ENCODE measurements around the gene LILRB1. TPM values are rescaled to one million over a fixed set of nuclear protein-coding genes. Genes with fewer than 3 reads are reported as not detected.

The LILRB1 gene
- total and polyA plus RNA-seq, 7 experiments from 2014 or later = 0.09 to 56.5 (median 2.2) TPM; not detected in 2

DNA sequence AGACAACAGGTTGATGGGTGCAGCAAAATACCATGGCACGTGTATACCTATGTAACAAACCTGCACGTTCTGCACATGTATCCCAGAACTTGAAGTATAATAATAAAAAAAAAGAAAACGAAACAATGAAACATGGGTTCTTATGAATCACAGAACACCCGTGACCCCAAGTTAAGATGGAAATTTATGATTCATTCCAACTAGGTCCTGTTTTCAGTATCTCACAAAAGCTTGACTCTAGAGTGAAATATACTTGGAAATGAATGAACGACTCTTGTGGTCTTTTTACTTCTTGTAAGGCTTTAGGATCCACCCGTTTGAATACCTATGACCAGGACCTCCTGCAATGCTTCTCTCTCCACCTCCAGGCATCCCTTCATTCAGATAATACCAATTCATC lies 29.0 kb downstream of the LILRB1 start:
- Histone ChIP-seq H3K9me3 (ENCODE audit: control insufficient read depth in 2 of 3, low read length in 3 of 3) (no peaks in the 10 kb centered on the region), H3K36me3 (ENCODE audit: control insufficient read depth in 2 of 3, insufficient read depth in 3 of 3, low read length in 3 of 3) (no peaks in the 10 kb centered on the region), H3K27me3 (ENCODE audit: control insufficient read depth in 2 of 2, insufficient read depth in 2 of 2, low read length in 2 of 2) (peaks cover 0 to 5% of the 10 kb centered on the region in 2 donors), H3K4me1 (ENCODE audit: control insufficient read depth in 2 of 2, insufficient read depth in 2 of 2, low read length in 2 of 2) (no peaks in the 10 kb centered on the region), H3K27ac (ENCODE audit: low read depth, low read length) (no peak overlapping the region), H3K4me3 (ENCODE audit: low read length) (no peak overlapping the region)
- intact Hi-C loops (cut with micrococcal nuclease) = loop anchor here in 1 of 2 donors (10.0 kb wide), 1 partner anchor 476 kb away; no protein-coding TSS in a partner anchor
- CTCF ChIA-PET = interaction anchor here (0.7 kb wide), 1 partner anchor 23 kb away, joined by 3 read pairs; no protein-coding TSS in a partner anchor
- Mint-ChIP-seq H3K36me3 (no peaks in the 10 kb centered on the region), H3K27me3 (peaks cover 0 to 48% (median 39%) of the 10 kb centered on the region in 5 donors), H3K9me3 (peaks cover 0 to 5% (median 0%) of the 10 kb centered on the region in 11 donors), H3K27ac (no peak overlapping the region), H3K4me1 (peaks cover 0 to 3% (median 0%) of the 10 kb centered on the region in 7 donors), H3K4me3 (no peak overlapping the region)
- POLR2A ChIA-PET = no interaction called here
- ATAC-seq = no peak
- no peak for DNase-seq

DNA sequence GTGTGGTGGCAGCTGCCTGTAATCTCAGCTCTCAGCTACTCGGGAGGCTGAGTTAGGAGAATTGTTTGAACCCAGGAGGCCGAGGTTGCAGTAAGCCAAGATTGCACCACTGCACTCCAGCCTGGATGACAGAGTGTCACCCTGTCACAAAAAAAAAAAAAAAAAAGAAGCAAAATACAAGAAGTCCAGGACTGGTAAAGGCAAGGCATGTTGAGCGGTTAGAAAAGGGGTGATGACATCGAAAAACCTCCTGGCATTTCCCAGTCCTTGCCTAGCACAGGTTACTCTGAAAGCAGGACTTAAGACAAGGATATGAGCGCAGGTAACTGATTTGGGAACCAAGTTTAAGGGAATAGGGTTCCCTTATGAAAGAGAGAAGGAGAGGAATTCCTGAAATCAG lies 30.0 kb downstream of the LILRB1 start:
- H3K27ac Mint-ChIP-seq = no peak overlapping the region
- H3K4me3 ChIP-seq (ENCODE audit: low read length) = no peak overlapping the region
- H3K36me3 Mint-ChIP-seq = no peaks in the 10 kb centered on the region
- H3K4me1 ChIP-seq (ENCODE audit: control insufficient read depth in 2 of 2, insufficient read depth in 2 of 2, low read length in 2 of 2) = no peaks in the 10 kb centered on the region
- H3K9me3 ChIP-seq (ENCODE audit: control insufficient read depth in 2 of 3, low read length in 3 of 3) = no peaks in the 10 kb centered on the region
- CTCF ChIA-PET = no interaction called here
- no peaks in the 10 kb centered on the region for H3K36me3 ChIP-seq (ENCODE audit: control insufficient read depth in 2 of 3, insufficient read depth in 3 of 3, low read length in 3 of 3)
- H3K4me1 Mint-ChIP-seq = peaks cover 0 to 3% (median 0%) of the 10 kb centered on the region in 7 donors
- intact Hi-C loops (cut with micrococcal nuclease) = no loop called here
- peaks cover 0 to 5% (median 0%) of the 10 kb centered on the region in 11 donors for H3K9me3 Mint-ChIP-seq
- POLR2A ChIA-PET = no interaction called here
- peaks cover 0 to 48% (median 42%) of the 10 kb centered on the region in 5 donors for H3K27me3 Mint-ChIP-seq
- no peak overlapping the region for H3K4me3 Mint-ChIP-seq
- ATAC-seq (no peak), DNase-seq (no peak)
- H3K27ac ChIP-seq (ENCODE audit: low read depth, low read length) = no peak overlapping the region
- peaks cover 0 to 5% of the 10 kb centered on the region in 2 donors for H3K27me3 ChIP-seq (ENCODE audit: control insufficient read depth in 2 of 2, insufficient read depth in 2 of 2, low read length in 2 of 2)

DNA sequence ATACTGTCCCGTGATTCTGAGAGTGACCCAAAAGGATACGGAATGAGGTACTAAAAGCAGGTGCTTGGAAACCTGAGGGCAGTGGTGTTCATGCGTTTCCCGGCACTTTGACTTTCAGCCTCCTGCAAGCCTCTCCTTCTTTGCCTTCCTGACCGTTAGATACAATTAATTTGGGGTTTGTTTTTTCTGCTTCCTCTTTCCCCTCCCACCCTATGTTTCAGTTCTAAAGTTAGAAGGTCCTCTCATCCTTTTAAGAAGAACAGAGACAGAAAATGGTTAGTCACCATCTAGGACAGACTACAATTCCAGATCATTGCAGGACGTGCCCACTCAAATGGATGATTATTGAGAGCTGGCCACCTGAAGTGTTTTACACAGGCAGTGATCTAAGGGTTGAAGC lies 30.7 kb downstream of the LILRB1 start:
- H3K4me3 Mint-ChIP-seq = no peak overlapping the region
- Histone ChIP-seq H3K27me3 (ENCODE audit: control insufficient read depth in 2 of 2, insufficient read depth in 2 of 2, low read length in 2 of 2) (peaks cover 0 to 5% of the 10 kb centered on the region in 2 donors), H3K4me3 (ENCODE audit: low read length) (no peak overlapping the region), H3K9me3 (ENCODE audit: control insufficient read depth in 2 of 3, low read length in 3 of 3) (no peaks in the 10 kb centered on the region), H3K36me3 (ENCODE audit: control insufficient read depth in 2 of 3, insufficient read depth in 3 of 3, low read length in 3 of 3) (no peaks in the 10 kb centered on the region), H3K4me1 (ENCODE audit: control insufficient read depth in 2 of 2, insufficient read depth in 2 of 2, low read length in 2 of 2) (no peaks in the 10 kb centered on the region), H3K27ac (ENCODE audit: low read depth, low read length) (no peak overlapping the region)
- POLR2A ChIA-PET = no interaction called here
- CTCF ChIA-PET = no interaction called here
- DNase-seq (no peak), ATAC-seq (peak; percentile 30)
- peaks cover 0 to under 1% (median 0%) of the 10 kb centered on the region in 5 donors for H3K36me3 Mint-ChIP-seq
- H3K4me1 Mint-ChIP-seq = peaks cover 0 to 3% (median 0%) of the 10 kb centered on the region in 7 donors
- H3K27me3 Mint-ChIP-seq = peaks cover 0 to 45% (median 42%) of the 10 kb centered on the region in 5 donors
- peaks cover 0 to 5% (median 0%) of the 10 kb centered on the region in 11 donors for H3K9me3 Mint-ChIP-seq
- intact Hi-C loops (cut with micrococcal nuclease) = no loop called here
- H3K27ac Mint-ChIP-seq = no peak overlapping the region

DNA sequence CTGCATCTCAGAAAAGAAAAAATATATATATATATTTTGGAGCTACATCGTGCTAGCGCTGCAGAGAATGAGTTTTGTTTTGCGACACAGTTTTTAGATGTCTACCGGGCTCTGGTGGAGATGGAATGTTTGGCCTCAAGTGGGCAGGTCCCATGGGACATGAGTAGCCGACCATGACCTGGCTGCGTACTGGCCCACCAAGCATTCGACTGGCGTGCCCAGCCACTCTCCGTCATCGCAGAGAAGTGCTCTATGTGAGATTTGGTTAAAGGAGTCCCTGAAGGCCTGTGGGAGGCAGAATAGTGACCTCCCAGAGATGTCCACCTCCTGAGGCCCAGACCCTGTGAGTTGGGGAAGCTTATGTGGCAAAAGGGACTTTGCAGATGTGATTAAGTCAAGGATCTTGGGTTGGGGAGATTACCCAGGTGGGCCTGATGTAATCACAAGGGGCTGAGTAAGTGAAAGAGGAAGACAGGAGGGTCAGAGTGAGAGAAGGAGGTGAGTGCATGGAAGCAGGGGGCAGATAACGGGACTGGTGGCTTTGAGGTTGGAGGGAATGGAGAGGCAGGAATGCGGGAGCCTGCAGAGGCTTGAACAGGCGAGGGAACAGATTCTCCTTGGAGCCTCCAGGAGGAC lies 31.7 kb downstream of the LILRB1 start:
- no peaks in the 10 kb centered on the region for H3K4me1 ChIP-seq (ENCODE audit: control insufficient read depth in 2 of 2, insufficient read depth in 2 of 2, low read length in 2 of 2)
- H3K27ac Mint-ChIP-seq = no peak overlapping the region
- intact Hi-C loops (cut with micrococcal nuclease) = no loop called here
- H3K9me3 ChIP-seq (ENCODE audit: control insufficient read depth in 2 of 3, low read length in 3 of 3) = no peaks in the 10 kb centered on the region
- H3K4me3 Mint-ChIP-seq = no peak overlapping the region
- peaks cover 0 to 5% of the 10 kb centered on the region in 2 donors for H3K27me3 ChIP-seq (ENCODE audit: control insufficient read depth in 2 of 2, insufficient read depth in 2 of 2, low read length in 2 of 2)
- ChIA-PET POLR2A (no interaction called here), CTCF (no interaction called here)
- H3K4me3 ChIP-seq (ENCODE audit: low read length) = no peak overlapping the region
- no peak overlapping the region for H3K27ac ChIP-seq (ENCODE audit: low read depth, low read length)
- no peak for DNase-seq
- no peak for ATAC-seq
- H3K4me1 Mint-ChIP-seq = peaks cover 0 to 3% (median 0%) of the 10 kb centered on the region in 7 donors
- H3K36me3 ChIP-seq (ENCODE audit: control insufficient read depth in 2 of 3, insufficient read depth in 3 of 3, low read length in 3 of 3) = no peaks in the 10 kb centered on the region
- H3K27me3 Mint-ChIP-seq = peaks cover 0 to 42% (median 39%) of the 10 kb centered on the region in 5 donors
- peaks cover 0 to 6% (median 0%) of the 10 kb centered on the region in 5 donors for H3K36me3 Mint-ChIP-seq
- H3K9me3 Mint-ChIP-seq = peaks cover 0 to 8% (median 0%) of the 10 kb centered on the region in 11 donors

DNA sequence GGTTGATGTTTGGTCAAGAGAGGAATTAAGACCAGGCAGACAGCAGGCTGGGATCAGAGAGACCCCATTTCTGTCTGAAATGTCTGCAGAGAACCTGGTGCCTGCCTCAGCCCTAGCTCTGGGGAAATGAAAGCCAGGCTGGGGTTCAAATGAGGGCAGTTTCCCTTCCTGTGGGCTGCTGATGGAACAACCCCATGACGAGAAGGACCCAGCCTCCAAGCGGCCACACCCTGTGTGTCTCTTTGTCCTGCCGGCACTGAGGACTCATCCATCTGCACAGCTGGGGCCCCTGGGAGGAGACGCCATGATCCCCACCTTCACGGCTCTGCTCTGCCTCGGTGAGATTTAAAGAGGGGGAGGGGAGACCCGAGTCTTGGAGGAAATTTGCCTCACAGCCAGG lies 32.4 kb downstream of the LILRB1 start, which contains the start of gene LILRB4:
TSS of gene LILRB4 (plus strand) at position 256 of the 400 bp plus-strand sequence. CDS start at position 305, 49 bp downstream.
- Histone ChIP-seq H3K9me3 (ENCODE audit: control insufficient read depth in 2 of 3, low read length in 3 of 3) (peaks cover 0 to 5% (median 0%) of the 10 kb centered on the region in 3 experiments), H3K4me1 (ENCODE audit: control insufficient read depth in 2 of 2, insufficient read depth in 2 of 2, low read length in 2 of 2) (no peaks in the 10 kb centered on the region), H3K27ac (ENCODE audit: low read depth, low read length) (no peak within 1 kb of the TSS), H3K27me3 (ENCODE audit: control insufficient read depth in 2 of 2, insufficient read depth in 2 of 2, low read length in 2 of 2) (peaks cover 0 to 5% of the 10 kb centered on the region in 2 donors), H3K36me3 (ENCODE audit: control insufficient read depth in 2 of 3, insufficient read depth in 3 of 3, low read length in 3 of 3) (no peaks in the 10 kb centered on the region), H3K4me3 (ENCODE audit: low read length) (no peak within 1 kb of the TSS)
- no peak within 1 kb of the TSS for H3K27ac Mint-ChIP-seq
- peaks cover 0 to 3% (median 0%) of the 10 kb centered on the region in 7 donors for H3K4me1 Mint-ChIP-seq
- peaks cover 0 to 10% (median 3%) of the 10 kb centered on the region in 11 donors for H3K9me3 Mint-ChIP-seq
- H3K27me3 Mint-ChIP-seq = peaks cover 0 to 41% (median 34%) of the 10 kb centered on the region in 5 donors
- peak; percentile 85 for ATAC-seq
- ChIA-PET CTCF (no interaction called here), POLR2A (no interaction called here)
- intact Hi-C loops (cut with micrococcal nuclease) = no loop called here
- H3K4me3 Mint-ChIP-seq = no peak within 1 kb of the TSS
- DNase-seq = no peak
- peaks cover 0 to 9% (median 0%) of the 10 kb centered on the region in 5 donors for H3K36me3 Mint-ChIP-seq

DNA sequence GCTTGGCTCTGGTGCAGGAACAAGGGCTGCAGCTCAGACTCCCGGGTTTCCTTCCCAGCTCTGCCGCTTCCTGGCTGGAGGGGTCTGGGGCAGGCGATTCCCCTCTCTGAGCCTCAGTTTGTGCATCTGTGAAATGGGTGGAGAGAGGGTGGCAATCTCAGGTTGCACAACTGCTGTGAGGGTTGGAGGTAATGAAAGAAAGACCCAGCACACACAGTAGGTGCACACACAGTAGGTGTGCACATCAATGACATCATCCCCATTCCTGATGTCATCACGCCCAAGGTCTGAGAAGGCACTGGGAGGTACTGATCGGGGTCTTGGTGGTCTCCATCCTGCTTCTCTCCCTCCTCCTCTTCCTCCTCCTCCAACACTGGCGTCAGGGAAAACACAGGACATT lies 35.2 kb downstream of the LILRB1 start:
- POLR2A ChIA-PET = no interaction called here
- Histone ChIP-seq H3K36me3 (ENCODE audit: control insufficient read depth in 2 of 3, insufficient read depth in 3 of 3, low read length in 3 of 3) (no peaks in the 10 kb centered on the region), H3K9me3 (ENCODE audit: control insufficient read depth in 2 of 3, low read length in 3 of 3) (peaks cover 0 to 9% (median 0%) of the 10 kb centered on the region in 3 experiments), H3K4me3 (ENCODE audit: low read length) (no peak overlapping the region), H3K27me3 (ENCODE audit: control insufficient read depth in 2 of 2, insufficient read depth in 2 of 2, low read length in 2 of 2) (no peaks in the 10 kb centered on the region), H3K4me1 (ENCODE audit: control insufficient read depth in 2 of 2, insufficient read depth in 2 of 2, low read length in 2 of 2) (no peaks in the 10 kb centered on the region), H3K27ac (ENCODE audit: low read depth, low read length) (no peak overlapping the region)
- H3K4me3 Mint-ChIP-seq = no peak overlapping the region
- peaks cover 2 to 26% (median 12%) of the 10 kb centered on the region in 11 donors for H3K9me3 Mint-ChIP-seq
- no peak for DNase-seq
- peaks cover 0 to 9% (median 0%) of the 10 kb centered on the region in 5 donors for H3K36me3 Mint-ChIP-seq
- H3K27ac Mint-ChIP-seq = no peak overlapping the region
- CTCF ChIA-PET = no interaction called here
- ATAC-seq = no peak
- peaks cover 3 to 32% (median 24%) of the 10 kb centered on the region in 5 donors for H3K27me3 Mint-ChIP-seq
- H3K4me1 Mint-ChIP-seq = peaks cover 0 to 3% (median 0%) of the 10 kb centered on the region in 7 donors
- intact Hi-C loops (cut with micrococcal nuclease) = no loop called here
